ENCODE data around the gene S100A16. TPM values are rescaled to one million over a fixed set of nuclear protein-coding genes. Genes with fewer than 3 reads are reported as not detected.
A peak's percentile ranks its signal among the peaks of the same experiment; 100 is the strongest.
"Not testable (repeated sequence)": the region's sequence is repeated elsewhere in the genome, so short reads cannot be mapped to it uniquely, and the experiment has no call there.

The S100A16 gene
- polyA plus RNA-seq, 3 donors: 91.9 to 107 (median 106) TPM

DNA sequence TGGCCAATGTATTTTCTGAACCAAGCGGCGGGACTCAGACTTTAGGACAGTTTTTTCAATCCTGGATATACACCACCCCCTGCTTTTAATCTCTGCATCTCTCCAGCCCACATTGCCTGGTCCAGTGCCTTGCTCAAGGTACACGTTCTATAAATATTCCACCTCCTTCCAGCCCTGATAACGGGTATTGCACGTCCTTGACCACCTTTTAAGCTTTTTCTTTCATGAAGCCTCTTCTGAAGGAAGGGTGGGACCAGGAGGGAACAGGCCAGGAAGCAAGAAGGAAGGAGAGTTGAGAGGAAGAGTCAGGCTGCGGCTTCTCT, 3.4 kb downstream of the S100A16 start:
- no peak for DNase-seq (ENCODE audit: extremely low read depth in 1 of 11, low read depth in 9 of 11, low spot score in 4 of 11)

DNA sequence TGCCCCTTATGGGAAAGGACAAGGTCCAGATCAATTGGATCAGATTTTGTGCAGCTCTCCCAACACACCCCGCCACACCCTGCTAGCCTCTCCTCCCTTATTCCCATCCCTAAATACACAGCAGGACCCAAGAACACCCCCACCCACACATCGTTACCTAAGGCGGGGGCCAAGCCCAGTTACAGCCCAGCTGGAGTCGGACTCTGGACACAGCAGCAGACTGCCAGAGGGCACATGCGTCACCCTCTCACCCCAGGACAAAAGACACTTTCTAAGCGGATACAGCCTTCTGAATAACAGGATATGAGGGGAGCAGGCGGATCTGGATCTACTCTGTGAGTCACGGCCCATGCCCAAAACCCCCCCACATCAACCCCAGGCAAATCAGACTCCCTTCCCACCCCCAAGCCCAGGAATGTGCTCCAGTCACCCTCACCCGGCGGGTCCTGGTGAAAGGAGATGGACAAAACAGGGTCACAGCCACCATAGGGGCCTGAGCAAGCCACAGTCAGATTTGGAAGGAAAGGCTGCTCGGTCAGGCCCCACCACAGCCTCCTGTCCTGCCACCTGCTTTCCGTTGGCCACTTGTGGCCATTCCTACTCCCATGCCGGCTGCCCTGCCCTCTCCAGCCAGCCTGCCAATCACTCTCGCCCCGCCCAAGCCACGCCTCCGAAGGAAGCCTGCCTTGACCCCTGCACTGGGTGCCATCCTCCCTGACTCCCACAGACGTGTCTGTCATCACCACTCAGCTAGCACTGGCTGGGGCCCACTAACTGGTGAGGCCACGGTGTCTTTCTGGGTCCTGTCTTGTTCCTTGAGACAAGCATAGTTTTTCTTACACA, 4.0 kb downstream of the S100A16 start:
- DNase-seq (ENCODE audit: extremely low read depth in 1 of 11, low read depth in 9 of 11, low spot score in 4 of 11): peak in 1 of 11 donors; percentile 42

DNA sequence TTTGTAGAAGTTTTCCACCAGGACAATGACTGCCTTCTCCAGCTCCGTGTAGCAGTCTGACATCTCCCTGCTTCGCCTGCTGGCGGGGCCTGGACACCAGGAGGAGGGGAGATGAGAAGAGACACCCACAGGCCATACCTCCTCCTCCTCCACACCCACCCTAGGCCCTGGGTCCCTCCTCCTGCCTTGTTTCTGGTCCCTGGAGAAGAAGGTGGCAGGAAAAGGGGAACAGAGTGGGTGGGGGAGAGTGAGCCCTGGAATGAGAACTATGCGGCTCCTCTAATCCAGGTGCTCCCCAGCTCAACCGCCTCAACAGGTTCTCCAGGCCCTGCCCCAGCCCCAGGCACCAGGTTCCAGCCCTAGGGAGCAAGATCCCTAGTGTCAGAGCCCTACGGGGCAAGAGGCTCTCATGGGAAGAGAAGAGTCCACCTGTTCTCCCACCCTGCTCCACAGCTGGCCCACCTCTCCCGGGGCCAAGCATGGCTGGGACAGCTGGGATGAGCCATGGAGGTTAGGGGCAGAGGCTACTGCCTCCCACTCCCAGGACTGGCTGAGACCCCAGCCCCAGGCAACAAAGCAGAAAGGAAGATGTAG, 4.8 kb downstream of the S100A16 start:
- no peak for DNase-seq (ENCODE audit: extremely low read depth in 1 of 11, low read depth in 9 of 11, low spot score in 4 of 11)

DNA sequence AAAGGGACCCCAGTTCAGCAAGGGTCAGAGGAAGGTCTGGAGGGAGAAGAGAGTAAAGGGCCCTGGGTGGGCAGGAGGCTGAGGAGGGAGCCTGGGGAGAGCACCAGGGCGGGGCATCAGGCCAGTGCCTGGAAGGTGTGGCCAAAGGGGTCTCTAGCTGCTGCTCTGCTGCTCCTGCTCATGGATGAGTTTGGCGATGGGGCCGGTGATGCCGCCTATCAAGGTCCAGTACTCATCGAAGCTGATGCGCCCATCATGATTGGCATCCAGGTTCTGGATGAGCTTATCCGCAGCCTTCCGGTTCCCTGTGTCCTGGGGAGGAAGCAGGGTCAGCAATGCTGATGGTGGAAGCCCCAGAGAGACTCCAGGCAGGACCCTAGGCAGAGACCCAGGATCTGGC, 5.6 kb downstream of the S100A16 start:
- no peak for DNase-seq (ENCODE audit: extremely low read depth in 1 of 11, low read depth in 9 of 11, low spot score in 4 of 11)

DNA sequence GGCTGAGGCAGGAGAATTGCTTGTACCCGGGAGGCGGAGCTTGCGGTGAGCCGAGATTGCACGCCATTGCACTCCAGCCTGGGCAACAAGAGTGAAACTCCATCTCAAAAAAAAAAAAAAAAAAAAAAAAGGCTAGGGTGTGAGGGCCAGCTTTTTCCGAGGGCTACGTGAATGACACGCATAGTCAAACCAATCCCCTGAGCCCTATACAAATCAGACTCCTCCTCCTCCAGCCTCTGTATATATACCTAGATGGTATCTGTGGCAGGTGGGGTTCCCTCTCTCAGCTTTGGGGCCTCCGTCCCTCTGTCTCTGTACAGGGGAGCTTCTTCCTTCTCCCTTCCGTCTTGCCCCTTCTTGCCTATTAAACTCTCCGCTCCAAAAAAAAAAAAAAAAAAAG, 6.7 kb downstream of the S100A16 start:
- no peak for DNase-seq (ENCODE audit: extremely low read depth in 1 of 11, low read depth in 9 of 11, low spot score in 4 of 11)

DNA sequence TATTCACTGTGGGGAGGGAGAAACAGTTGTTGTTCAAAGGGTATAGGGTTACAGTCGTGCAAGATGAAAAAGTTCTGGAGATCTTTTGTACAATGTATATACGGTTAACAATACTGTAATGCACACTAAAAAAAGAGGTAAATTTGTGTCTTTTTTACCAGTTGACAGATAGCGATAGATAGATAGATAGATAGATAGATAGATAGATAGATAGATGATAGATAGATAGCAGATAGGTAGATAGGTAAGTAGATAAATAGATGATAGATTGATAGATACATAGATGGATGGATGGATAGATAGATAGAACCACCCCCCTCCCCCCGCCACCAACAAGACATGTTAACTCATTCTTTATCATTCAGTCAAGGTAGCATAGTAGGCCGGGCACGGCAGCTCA, 10.2 kb downstream of the S100A16 start:
- no peak for DNase-seq (ENCODE audit: extremely low read depth in 1 of 11, low read depth in 9 of 11, low spot score in 4 of 11)

DNA sequence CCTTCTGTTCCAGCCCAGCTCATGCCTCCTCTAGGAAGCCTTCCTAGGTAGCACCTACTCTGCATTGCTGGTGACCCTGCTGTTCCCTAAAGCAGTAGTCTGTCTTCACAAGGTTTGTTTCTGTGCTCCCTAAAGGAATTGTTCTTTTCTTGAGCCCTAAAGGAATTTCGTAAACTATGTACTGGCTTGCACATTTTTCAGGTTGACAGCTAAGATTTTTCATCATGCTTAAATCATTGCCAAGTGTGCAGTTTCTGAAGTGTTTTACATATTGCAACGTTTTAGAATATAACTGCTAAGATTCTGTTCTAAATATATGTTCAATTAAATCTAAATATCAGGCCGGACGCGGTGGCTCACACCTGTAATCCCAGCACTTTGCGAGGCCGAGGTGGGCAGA, 13.1 kb downstream of the S100A16 start:
- no peak for DNase-seq (ENCODE audit: extremely low read depth in 1 of 11, low read depth in 9 of 11, low spot score in 4 of 11)

DNA sequence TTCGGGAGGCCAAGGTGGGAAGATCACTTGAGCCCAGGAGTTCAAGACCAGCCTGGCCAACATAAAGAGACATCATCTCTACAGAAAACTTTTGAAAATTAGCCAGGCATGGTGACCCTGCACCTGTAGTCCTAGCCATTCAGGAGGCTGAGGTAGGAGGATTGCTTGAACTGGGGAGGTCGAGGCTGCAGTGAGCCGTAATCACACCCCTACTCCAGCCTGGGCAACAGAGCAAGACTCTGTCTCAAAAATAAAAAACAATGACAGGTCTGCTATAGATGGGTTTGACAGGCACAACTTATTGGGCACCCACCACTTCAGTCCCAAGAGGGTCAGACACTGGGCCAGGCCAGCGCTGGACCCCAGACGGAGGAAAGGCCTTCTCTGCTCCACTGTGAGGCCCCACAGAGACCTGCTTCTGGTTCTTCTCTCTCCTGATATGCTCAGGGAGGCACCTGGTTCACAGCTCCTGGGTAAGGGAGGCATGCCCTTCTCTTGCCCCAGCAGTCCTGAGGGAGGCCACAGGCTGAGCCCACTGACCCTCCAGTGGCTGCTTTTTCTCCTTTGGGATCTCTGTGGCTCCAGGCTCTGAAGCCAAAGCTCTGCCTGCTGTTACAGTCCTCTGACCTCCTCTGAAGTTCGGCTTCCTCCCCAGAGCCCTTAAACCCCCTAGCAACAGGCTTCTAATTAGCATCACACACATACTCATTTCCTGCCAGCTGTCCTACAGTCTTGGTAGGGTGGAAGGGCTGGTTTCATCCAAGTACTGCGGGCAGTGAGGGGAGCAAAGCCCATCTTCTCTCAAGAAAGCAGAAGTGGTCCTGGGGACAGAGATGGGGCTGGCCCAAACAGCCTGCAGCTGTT, 14.4 kb downstream of the S100A16 start:
- no peak for DNase-seq (ENCODE audit: extremely low read depth in 1 of 11, low read depth in 9 of 11, low spot score in 4 of 11)

DNA sequence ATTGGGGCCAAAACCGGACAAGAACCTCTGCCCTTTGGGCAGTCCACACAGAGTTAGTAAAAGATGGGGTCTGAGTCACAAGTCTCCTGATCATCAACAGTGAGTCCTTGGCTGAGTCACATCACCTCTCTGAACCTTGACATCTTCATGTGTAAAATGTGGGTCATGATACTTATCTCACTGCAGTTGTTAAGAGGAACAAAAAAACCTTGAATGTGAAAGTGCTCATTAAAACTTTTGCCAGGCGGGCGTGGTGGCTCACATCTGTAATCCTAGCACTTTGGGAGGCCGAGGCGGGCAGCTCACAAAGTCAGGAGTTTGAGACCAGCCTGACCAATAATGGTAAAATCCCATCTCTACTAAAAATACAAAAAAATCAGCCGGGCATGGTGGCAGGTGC, 15.7 kb downstream of the S100A16 start:
- no peak for DNase-seq (ENCODE audit: extremely low read depth in 1 of 11, low read depth in 9 of 11, low spot score in 4 of 11)

DNA sequence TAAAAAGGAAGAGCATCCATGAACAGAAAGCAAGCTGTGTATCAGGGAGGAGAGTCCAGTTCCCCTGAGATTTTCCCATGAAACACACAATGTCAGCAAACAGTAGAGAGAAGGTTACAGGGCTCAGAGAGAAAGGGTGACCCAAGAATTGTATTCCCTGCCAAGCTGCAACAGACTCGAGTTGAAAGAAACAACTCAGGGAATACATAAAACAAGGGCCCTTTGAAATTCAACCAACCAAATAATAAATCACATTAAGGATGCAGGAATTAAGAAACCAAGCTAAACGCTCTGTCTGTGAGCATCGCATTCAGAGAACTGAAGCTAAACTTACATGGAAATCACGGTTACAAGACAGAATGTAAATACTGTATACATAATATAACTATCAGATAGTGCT, 20.2 kb downstream of the S100A16 start:
- no peak for DNase-seq (ENCODE audit: extremely low read depth in 1 of 11, low read depth in 9 of 11, low spot score in 4 of 11)

DNA sequence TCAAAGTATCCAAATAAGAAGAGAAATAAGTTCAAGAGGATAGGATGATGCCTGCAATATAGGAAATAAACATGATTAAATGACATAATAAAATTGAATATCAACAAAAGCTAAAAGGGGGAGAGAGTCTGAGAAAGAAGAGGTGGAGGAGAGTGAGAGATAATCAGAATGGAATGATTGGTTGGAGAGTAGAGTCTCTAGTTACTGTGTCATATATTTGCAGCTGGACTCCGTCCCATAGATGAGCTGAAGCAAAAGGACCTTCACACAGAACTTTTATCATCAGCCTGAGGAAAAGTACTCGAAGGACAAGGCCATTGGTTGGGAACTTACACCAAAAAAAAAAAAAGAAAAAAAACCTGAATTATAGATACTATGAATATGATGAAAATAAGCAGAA, 24.5 kb downstream of the S100A16 start:
- no peak for DNase-seq (ENCODE audit: extremely low read depth in 1 of 11, low read depth in 9 of 11, low spot score in 4 of 11)

DNA sequence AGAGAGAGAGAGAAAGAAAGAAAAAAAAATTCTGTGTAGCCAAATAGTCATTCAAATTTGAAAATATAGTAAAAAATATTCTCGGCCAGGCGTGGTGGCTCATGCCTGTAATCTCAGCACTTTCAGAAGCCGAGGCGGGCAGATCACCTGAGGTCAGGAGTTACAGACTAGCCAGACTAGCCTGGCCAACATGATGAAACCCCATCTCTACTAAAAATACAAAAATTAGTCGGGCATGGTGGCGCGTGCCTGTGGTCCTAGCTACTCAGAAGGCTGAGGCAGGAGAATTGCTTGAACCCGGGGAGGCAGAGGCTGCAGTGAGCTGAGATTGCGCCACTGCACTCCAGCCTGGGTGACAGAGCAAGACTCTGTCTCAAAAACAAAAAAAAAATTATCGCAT, 24.9 kb downstream of the S100A16 start:
- DNase-seq (ENCODE audit: extremely low read depth in 1 of 11, low read depth in 9 of 11, low spot score in 4 of 11): not testable (repeated sequence)

DNA sequence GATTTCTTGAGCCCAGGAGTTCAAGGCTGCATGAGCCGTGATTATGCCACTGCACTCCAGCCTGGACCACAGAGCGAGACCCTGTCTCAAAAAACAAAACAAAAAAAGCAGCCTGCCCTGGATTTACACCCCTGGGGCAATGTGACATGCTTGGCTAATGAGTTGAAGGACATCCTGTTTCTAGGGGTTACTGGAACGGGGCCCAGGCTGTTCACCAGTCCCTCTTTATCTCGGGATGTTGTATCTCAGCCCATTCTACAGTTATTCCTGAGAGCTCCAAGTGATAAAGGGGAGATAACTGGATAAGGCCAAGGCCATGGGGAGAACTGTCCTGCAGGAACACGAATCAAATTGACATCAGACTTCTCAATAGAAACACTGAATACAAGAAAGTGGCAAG, 25.6 kb downstream of the S100A16 start:
- DNase-seq (ENCODE audit: extremely low read depth in 1 of 11, low read depth in 9 of 11, low spot score in 4 of 11): no peak

DNA sequence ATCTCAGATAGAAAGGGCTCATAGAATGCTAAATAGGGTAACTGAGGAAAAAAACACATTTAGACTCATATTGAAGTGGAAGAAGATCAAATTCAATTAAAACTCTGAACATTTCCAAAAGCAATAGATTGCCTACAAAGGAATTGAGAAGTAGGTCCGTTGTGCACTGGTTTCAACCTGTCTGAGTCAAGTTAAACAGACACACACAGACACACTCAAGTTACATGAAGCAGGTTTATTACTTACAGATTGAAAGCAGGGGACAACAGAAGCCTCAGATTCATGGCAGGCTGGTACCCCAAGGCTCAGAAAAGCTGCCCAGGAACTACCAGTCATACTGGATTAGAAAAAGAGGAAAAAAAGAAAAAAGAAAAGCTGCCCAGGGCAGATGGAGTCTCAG, 26.6 kb downstream of the S100A16 start:
- no peak for DNase-seq (ENCODE audit: extremely low read depth in 1 of 11, low read depth in 9 of 11, low spot score in 4 of 11)

DNA sequence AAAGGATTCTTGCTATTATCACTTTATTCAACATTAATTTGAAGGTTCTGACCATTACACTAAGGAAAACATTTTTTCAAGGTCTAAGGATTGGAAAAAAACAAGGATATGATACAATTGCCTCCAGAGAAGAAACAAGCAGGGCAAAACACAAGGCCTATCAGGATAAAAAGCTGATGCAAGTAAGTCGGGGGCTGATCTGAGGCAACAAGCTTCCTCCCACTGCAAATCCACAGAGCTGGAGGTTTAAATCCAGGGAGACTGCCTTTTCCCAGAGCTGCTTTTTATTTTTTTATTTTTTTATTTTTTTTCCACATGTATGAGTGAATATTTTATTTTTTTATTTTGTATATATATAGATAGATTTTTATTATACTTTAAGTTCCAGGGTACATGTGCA, 27.9 kb downstream of the S100A16 start:
- no peak for DNase-seq (ENCODE audit: extremely low read depth in 1 of 11, low read depth in 9 of 11, low spot score in 4 of 11)

DNA sequence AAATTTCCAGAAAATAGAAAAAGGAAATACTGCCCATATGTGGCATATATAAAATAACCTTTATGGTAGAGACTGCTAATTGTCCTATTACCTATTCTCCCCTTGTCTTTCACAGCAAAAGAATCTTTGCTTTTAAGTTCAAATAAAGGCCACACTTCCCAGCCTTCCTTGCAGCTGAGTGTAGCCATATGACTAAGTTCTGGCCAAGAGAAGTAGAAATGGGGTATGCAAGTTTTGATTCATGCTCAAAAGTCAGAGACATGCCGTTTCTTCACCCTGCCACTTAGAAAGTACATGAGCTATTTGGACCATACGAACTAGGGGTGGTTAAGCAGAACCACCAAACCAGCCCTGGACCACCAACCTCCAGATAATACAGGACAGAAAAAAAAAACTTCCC, 29.0 kb downstream of the S100A16 start:
- no peak for DNase-seq (ENCODE audit: extremely low read depth in 1 of 11, low read depth in 9 of 11, low spot score in 4 of 11)

DNA sequence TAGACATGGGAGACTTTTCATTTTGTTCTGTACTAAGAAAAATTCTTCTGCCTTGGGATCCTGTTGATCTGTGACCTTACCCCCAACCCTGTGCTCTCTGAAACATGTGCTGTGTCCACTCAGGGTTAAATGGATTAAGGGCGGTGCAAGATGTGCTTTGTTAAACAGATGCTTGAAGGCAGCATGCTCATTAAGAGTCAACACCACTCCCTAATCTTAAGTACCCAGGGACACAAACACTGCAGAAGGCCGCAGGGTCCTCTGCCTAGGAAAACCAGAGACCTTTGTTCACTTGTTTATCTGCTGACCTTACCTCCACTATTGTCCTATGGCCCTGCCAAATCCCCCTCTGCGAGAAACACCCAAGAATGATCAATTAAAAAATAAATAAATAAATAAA, 29.4 kb downstream of the S100A16 start:
- not testable (repeated sequence) for DNase-seq (ENCODE audit: extremely low read depth in 1 of 11, low read depth in 9 of 11, low spot score in 4 of 11)

DNA sequence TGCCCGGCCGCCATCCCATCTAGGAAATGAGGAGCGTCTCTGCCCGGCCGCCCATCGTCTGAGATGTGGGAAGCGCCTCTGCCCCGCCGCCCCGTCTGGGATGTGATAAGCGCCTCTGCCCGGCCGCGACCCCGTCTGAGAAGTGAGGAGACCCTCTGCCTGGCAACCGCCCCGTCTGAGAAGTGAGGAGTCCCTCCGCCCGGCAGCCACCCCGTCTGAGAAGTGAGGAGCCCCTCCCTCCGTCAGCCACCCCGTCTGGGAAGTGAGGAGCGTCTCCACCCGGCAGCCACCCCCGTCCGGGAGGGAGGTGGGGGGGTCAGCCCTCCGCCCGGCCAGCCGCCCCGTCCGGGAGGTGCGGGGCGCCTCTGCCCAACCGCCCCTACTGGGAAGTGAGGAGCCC, 30.1 kb downstream of the S100A16 start:
- DNase-seq (ENCODE audit: extremely low read depth in 1 of 11, low read depth in 9 of 11, low spot score in 4 of 11): not testable (repeated sequence)

DNA sequence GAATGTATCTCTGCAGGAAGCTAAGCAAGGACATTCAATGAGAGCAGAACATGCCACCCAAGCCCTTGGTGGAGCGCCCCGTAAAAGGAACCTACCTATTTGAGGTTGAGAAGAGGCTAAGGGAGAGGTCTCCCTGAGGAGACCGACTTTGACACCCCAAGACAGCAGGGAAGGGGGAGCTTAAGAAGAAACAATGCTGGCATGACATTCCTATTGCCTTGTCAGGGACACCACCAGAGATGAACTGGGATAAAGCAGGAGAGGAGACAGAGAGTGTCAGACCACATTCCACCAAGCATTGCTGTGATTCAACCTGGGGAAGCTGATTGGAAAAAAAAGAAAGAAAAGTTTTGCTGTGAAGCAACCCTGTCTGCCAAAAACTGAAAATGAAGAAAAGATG, 34.0 kb downstream of the S100A16 start:
- no peak for DNase-seq (ENCODE audit: extremely low read depth in 1 of 11, low read depth in 9 of 11, low spot score in 4 of 11)

DNA sequence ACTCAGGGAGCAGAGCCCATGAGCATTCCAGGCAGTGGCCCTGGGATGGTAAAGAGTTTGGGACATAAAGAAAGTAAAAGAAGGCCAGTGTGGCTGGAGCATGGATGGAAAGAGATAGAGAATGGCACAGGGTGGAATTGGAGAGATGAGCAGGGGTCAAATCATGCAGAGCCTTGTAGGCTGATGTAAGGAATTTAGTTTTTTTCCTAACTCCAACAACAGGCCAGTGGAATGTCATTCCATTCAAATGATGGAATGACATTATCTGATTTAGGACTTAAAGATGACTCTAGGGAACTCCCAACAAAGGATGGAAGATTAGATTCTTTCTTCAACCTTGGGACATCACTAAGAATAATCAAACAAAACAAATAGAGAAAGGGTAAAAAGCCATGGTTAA, 34.4 kb downstream of the S100A16 start:
- no peak for DNase-seq (ENCODE audit: extremely low read depth in 1 of 11, low read depth in 9 of 11, low spot score in 4 of 11)
